GM21717 (cell line): ENCODE data around the gene PPP1R3D.

Experiments
- ATAC-seq: cut with Tn5 transposase; IDR thresholded peaks from one replicate; pipeline ENCODE4 v1.9.1; 2021; ENCODE audit warnings: mild to moderate bottlenecking, moderate library complexity; ENCODE audit not compliant: unreplicated experiment

PPP1R3D gene

DNA sequence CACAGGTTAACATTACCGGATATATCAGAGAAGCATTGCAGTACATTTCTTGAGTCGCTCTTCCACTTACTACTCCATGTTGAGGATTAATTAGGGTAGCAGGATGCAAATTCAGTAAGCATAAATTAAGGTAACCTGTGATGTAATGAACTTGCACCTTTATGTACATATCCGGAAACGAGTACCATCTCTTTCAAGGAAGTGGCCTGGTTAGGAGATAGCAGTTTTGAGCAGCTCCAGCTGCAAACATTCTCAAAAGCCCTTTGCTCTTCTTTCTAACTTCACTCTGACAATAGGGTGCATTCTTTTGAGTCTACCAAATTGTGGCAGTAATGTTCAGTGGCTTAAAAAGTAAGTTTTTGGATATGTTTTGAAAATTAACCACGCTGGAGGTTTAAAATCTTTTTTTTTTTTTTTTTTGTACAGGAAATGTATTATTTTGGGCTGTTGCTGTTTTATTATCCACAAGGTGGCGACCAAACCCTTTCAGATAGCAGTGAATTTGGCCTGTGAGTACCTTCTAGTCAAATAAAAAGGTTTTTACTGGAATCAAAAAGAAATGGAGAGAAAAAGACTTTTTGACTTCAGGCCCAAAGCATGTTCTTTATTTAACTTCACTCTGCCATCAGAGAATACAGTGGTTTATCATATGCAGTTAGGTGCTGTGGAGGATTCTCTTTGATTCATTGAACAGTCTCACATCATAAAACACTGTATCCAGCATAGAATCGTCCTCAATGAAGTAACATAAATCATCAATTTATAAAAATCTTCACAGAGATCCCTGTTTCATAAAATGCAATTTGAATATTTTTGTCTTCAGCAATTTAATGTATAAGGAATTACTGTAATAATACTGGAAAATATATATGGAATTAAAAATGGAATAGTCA, 9.0 kb upstream of the PPP1R3D start:
- no peak for ATAC-seq

DNA sequence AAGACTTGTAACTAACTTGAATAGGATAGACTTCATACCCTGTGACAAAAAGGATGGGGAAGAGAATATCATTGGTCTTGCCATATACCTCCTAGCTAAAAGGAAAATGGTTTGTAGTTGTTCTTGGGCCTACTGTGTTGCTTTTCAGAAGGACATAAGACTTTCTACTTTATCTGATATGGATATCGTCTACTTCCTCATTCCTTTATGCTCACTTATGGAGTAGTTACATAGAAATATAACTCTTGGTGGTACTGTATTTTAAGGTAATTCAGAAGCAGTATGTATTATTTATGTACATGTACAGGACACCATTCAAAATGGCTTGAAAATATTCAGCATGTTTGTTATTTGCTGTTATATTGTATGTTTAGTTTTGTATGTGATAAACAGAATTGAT, 8.1 kb upstream of the PPP1R3D start:
- ATAC-seq, result no peak

DNA sequence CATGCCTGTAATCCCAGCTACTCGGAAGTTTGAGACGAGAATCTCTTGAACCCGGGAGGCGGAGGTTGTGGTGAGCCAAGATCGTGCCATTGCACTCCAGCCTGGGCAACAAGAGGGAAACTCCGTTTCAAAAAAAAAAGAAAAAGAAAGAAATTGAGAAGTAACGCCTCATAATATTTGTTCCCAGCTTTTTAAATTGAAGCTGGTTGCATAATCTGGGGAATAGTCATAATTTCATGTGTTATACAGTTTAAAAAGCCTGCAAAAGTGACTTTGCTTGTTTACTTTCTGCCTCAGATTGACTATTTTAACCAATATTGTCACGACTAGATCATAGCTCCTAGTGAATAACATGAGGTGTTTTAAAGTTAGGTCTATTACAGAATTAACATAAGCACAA, 7.3 kb upstream of the PPP1R3D start:
- no peak for ATAC-seq

DNA sequence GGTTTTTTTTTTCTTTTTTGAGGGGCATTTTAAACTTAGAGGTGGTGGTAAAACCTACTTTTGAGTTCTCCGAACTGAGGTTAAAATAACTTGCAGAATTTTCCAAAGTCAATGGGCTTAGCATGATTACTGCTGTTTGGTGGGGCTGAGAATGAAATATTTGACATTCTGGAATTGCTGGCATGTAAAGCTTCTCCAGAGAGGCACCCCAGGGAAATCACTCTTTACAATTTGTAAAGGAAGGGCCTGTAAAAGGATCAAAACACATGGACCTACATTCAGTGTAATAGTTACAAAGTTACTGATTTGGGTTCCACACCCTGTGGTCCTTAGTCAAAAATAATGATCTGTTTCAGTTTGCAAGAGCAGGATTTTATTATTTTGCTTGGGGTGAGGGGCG, 5.6 kb upstream of the PPP1R3D start:
- no peak for ATAC-seq

DNA sequence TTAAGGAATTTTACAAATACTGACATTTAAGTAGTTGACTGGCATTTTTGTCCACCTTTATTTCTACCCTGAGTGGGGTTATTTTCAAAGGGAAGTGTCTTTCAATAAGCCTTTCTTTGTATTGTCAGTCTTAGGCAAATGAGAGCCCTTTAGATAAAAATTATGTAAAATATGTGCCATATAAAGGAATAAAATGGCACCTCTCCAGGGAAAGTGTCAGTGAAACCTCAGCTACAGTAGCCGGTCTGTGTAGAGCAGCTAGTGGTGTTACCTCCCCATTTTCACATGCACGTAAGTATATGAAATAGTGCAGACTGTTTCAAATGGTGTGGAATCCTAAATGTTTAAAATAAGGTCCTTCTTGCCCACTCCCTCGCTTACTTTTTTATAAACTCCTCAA, 5.1 kb upstream of the PPP1R3D start:
- no peak for ATAC-seq

DNA sequence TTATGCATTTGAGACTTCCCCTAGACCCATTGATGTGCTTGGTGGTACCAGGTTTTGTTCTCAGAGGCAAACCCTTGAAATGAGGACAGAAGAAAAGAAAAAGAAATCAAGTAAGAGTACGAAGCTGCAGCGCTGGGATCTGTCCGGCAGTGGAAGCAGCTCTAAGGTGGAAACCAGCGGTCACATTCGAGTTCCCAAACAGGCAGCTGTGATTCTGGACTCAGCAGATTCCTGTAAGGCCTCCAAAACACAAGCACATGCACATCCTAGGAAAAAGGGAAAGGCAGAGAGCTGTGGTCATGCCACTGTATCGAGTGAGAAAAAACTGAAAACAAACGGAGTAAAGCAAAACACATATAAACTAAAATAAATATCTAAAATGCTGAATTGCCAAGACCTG, 4.6 kb upstream of the PPP1R3D start:
- no peak for ATAC-seq

DNA sequence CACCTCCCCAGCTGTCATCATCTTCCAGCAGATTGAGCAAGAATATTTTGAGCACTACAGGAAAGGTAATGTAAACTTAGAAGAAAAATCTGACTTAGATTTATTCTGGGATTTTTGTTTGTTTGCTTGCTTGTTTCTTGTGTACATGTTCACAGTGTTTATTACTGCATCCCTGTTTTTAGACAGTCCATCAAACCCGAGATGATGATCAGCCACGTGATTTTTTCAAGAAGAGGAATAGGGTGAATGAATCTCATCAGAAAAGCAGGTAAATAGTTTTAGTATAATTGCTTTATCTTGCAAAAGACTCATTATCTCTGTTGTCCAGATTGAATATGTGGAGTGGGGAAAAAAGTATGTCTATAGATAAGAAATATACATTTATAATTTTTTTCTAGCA, 2.1 kb upstream of the PPP1R3D start:
- no peak for ATAC-seq

DNA sequence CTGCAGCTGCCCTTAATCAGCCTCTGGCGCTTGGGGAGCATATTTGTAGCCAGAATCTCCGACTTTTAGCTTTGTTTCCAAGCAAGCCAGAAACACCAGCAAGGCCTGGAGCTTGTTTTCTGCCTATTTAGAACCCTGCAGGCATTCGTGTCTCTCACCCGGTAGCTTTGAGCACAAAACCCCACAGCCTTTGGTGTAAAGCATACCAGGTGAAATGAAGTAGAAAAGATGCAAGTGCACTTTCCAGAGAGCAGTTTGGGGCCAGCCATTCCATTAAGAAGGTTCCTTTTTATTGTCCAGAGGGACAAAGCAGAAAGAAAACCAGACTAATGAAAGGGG, 820 bp upstream of the PPP1R3D start:
- peak; percentile 11 for ATAC-seq

DNA sequence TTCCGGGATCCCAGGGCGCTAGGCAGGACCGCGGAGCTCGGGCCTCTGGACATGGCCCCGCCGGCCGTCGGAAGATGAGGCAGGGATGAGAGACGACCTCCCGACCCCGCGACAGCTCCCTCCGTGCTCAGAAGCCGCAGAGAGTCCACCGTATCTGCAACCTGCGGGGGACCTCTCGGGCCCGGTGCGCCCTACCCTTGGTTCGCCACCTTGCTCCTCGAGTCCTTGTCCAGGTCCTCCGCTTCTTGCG, 301 bp downstream of the PPP1R3D start:
- ATAC-seq, result peak; percentile 34

DNA sequence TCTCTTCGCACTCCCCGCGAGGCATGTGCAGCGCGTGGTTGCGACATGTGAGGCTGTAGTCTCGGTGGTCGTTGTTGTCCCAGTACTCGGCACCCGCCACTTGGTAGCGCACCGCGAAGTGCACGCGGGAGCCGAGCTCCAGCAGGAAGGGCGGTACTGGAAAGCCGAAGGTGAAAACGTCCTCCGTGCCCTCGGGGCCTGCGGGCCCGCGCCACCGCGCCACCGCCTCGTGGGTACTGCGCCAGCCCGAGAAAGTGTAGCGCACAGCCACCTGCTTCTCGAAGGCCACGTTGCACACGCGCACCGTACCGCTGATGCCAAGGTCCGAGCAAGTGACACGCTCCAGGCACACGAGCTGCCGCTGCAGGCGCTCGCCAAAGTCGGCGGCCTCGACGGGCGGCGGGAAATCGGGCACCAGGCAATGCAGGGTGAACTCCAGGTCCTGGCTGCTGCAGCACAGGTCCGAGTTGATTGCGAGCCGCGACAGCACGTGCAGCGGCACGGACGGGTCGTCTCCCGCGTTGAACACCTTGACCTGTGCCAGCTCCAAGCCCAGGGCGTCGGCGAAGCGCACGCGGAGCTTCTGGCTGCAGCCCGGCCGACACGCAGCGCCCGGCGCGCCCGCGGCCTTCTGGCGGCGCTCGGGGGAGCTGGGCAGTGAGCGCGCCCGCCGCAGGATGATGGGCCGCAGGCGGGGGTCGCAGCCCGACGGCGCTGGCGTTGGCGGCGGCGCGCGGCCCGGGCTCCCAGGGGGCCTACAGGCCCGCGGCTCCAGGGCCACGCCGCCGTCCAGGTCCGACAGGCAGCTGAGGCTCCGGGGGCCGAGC, 840 bp downstream of the PPP1R3D start:
- ATAC-seq, result no peak

DNA sequence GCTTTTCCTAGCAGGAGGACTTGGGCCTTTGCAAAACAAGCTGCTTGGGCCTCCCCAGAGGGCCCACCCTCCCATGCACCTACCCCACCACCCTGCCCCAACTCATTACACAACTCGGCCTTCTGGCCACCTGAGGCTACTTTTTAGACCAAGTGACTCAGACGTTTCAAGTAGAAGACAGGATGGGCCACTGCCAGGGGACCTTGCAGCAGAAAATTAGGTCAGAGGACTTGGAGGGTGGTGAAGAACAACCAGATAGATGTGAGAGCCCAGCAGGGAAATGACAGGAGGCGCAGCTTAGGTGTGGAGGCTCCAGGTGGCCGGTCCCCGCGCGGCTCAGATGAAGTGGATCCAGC, 1.4 kb downstream of the PPP1R3D start:
- no peak for ATAC-seq

DNA sequence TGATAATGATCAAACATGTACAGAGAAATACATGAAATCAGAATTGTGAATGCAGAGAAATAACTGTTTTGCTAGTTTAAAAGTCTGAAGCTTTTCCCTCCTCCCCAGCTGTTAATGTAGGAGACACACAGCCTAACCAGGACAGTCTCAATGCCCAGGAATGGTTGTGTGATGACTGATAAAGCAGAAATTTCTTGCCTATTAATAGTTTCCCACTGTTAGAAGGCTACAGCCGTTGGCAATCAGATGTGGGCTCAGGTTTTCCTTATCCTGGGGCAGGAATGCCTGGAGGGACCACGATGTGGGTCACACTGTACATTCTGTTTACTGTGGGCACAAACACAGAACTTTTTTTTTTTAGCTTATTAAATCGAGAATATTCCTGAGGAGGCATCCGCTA, 1.9 kb downstream of the PPP1R3D start:
- ATAC-seq, result no peak

DNA sequence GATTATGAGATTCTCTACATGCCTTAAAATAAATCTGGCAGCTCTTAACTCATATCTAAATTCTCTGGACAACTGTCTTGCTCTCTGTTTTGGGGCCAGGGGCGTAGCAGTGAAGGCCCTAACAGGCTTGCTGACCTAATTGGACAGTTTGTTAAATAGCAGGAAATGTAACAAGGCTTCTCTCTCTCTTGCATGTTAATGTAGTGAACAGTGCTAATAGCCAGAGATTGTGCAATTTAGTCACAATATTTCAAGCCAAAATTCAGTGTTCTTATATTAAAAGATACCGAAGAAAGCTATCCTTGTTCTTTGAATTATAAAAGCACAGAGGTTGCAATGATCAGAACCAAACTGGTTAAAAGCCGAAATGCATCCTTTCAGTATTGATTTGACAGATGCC, 3.0 kb downstream of the PPP1R3D start:
- no peak for ATAC-seq

DNA sequence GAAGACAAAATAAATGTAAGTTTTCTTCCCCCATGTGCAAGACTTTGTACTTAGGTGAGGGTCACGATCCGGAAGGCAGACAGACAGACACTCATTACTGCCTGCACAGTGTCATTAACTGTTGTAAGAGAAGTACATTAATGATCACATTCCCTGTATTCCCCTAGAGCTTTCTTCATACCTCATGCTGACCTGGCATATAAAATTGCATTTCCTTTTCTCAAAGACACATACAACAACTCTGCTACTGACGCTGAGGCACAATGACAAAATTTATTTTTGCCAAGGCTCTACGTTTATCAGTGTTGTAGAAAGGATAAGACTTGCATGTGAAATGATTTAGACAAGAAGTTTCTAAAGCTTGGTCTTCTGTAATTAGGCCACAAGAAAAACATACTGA, 3.7 kb downstream of the PPP1R3D start:
- no peak for ATAC-seq

DNA sequence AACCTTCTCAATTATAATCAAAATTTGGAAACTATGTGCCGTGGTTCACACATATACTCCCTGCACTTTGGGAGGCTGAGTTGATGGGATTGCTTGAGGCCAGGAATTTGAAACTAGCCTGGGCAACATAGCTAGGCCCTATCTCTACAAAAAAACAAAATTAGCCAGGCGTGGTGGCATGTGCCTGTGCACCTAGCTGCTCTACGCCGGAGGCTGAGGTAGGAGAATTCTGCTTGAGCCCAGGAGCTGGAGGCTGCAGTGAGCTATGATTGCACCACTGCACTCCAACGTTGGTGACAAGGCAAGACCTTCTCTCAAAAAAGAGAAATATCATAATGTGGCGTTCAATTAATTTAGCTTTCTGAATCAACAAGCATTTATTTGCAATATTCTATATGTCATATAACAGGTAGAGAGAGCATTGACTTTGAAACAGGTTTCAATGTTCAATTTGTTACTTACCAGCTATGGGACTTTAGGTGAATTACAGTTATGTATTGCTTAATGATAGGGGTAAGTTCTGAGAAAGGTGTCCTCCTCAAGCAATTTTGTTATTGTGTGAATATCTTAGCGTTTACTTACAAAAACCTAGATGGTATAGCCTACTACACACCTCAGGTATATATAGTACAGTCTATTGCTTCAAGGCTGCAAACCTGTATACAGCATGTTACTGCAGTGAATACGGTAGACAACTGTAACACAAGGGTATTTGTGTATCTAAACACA, 4.5 kb downstream of the PPP1R3D start:
- ATAC-seq, result no peak

DNA sequence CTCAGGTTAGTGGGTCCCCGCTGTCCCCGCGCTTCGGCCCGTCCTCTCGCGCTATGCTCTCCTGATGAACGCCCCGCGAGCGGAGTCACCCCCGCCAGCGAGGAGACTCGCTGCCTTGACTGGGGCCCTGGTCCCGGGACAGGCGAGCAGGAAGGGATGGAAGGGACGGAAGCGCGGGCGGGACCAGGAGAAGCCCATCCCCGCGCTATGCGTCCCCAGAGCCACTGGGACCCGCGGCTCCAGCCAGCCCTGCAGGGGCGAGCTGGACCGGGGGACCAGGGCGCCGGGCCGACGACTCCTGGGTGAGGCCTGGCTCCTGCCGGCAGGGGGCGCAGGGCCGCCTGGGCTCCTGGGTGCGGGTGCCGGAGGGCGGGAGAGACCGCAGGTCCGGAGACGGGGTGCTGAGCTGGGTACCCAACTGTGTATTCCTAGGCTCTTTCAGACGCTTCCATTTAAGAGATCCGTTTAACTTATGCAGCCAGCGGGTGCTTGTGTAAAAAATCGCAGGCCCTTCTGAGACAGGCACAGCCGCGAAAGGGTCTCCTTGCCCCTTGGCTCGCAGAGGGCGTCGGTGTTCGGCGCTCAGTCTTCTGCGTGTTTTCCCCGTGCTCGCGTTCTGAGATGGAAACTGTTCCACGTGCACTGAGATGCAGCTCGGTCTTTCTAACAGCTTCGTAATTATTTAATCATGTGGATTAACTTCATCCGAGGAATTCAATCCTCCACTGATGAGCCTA, 6.1 kb downstream of the PPP1R3D start:
- ATAC-seq, result peak; percentile 88

DNA sequence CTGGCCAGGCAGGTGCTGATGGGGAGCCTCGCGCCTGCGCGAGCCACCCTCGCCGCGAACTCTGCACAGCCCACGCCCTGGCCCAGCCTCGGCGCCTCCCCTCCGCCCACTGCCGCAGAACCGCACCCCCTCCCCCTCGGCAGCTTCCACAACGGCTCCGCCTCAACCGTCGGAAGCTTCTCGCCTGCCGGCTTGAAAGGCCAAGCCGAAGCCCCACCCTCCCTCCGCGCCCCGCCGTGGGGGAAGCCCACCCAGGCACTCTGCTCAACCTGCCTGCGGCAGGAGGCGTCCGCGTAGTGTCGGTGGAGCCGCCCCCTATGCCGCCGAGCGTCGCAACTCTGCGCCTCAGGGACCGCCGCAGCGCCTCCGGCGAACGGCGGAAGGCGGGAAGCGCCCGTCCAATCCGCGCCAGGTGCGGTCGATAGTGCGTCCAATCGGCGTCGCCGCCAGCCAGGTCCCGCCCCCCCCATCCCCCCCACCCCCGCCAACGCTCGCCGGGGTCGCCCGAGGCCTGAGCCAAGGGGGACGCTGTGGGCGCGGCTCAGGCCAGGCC, 6.7 kb downstream of the PPP1R3D start, which contains the start of gene SYCP2:
Gene SYCP2, minus strand, starts transcription at position 342 of the 553 bp plus-strand sequence. CDS start 11,224 bp downstream, outside the sequence.
- no peak for ATAC-seq

DNA sequence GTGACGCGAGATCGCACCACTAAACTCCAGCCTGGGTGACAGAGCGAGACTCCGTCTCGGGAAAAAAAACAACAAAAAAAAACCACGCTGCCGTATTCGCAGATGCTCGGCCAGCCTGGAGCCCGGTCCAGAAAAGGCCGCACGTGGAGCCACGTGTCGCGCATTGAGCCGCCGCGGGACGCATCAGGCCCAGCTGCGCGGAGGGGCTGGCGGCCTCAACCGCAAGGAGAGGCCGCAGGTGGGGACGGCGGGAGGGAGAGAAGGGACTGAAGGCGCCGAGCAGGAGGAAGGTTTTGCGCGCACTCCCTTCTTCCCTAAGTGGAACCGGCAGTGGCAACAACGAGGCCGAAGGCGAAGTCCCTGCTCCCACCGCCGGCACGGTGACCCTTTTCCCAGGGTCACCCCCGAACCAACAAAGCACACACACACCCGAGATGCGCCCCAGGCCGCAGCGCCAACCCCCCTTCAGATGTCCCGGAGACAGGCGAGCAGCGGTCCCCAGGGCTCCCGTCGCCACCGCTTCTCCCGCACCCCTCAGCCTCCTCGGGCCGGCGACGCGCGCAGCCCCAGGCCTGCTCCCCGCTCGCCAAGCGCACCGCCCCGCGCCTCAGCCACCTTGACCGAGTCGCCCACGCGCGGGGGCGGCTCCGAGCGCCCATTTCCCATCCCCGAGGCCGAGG, 7.3 kb downstream of the PPP1R3D start:
- ATAC-seq, result no peak

DNA sequence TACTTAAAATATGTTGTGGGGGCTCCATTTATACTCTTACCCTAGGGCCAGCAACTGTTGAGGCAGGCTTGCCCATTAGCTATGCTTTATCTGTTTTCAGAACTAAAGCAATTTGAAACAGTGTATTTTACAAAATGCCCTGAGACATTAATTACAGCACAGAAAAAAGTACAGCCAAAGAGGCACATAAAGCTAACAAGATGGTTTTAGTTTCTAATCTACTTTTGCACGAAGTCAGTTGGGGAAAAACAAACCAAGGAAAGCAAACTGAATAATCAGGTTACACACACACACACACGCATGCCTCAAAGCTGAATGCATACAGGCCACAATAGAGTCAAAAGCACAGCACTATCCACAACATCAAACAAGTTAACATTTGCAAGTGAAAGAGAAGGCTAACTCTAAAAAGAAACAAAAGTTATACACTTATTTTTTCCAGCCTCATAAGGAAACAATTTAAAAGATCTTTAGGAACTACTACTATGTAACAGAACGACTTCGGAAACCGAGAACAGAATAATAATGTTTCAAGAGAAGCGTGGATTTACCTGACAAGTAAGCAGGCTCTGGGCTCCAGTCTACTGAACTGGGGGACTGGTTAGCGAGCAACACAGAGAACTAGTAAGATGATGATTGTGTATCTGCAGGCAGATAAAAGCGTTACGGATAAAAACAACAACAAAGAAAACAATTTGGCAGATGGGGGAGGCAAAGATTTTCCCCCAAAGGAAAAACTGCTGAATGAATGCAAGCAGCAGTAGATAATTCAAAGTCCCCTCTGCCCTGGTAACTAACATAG, 8.4 kb downstream of the PPP1R3D start:
- no peak for ATAC-seq
